A673 (cell line): ENCODE results near the gene GYS1. TPM values are rescaled to one million over a fixed set of nuclear protein-coding genes. Genes with fewer than 3 reads are reported as not detected.
A peak's percentile ranks its signal among the peaks of the same experiment; 100 is the strongest.
"Not testable (repeated sequence)": the region's sequence is repeated elsewhere in the genome, so short reads cannot be mapped to it uniquely, and the experiment has no call there.

Experiments used
- Bru-seq: library from RNA; stranded (reverse); fragments of 400-500 nt; gene quantifications from one replicate; lab custom pipeline; 2021; lab: Mats Ljungman, UMichigan
- BruChase-seq, 2 experiments: library from RNA; stranded (reverse); fragments of 400-500 nt; gene quantifications; one replicate each; lab custom pipeline; 2021; lab: Mats Ljungman, UMichigan
- BruUV-seq: library from RNA; stranded (reverse); fragments of 400-500 nt; replicated peaks from 2 replicates; lab custom pipeline; 2021; lab: Mats Ljungman, UMichigan
- CTCF ChIA-PET: fragments of 300-600 bp; sonication (Branson Sonifier 250); formaldehyde crosslinking; loops from one replicate; lab custom pipeline; 2022; ENCODE audit warnings: antibody characterized with exemption; lab: Charles Lee
- POLR2A ChIA-PET: fragments of 300-600 bp; sonication (Branson Sonifier 250); formaldehyde crosslinking; loops from one replicate; lab custom pipeline; 2022; ENCODE audit warnings: antibody characterized with exemption; ENCODE audit not compliant: low non-redundant PET; lab: Charles Lee
- DNase-seq: peaks from one replicate; pipeline ENCODE4 v3.0.0-alpha.2; 2015; ENCODE audit warnings: low spot score
- H3K27ac ChIP-seq: fragments of 200-600 bp; sonication (generic); 2 replicates; pipeline ENCODE4 v1.5.1; 2016; ENCODE audit warnings: mixed run types, low read depth, mild to moderate bottlenecking, mixed read lengths, antibody characterized with exemption, low read length; ENCODE audit not compliant: poor library complexity, severe bottlenecking
- H3K27me3 ChIP-seq: fragments of 200-600 bp; sonication (generic); replicated peaks from 2 replicates; pipeline ENCODE4 v1.6.1; 2017; ENCODE audit warnings: mixed run types, low read depth, mild to moderate bottlenecking, mixed read lengths, antibody characterized with exemption, low read length; ENCODE audit not compliant: insufficient read depth, poor library complexity
- H3K36me3 ChIP-seq: fragments of 200-600 bp; sonication (generic); 2 replicates; pipeline ENCODE4 v1.6.1; 2016; ENCODE audit warnings: mixed run types, mild to moderate bottlenecking, mixed read lengths, antibody characterized with exemption, low read length; ENCODE audit not compliant: insufficient read depth, poor library complexity, severe bottlenecking
- H3K4me1 ChIP-seq: fragments of 200-600 bp; sonication (generic); 2 replicates; pipeline ENCODE4 v1.6.1; 2017; ENCODE audit warnings: mixed run types, mild to moderate bottlenecking, mixed read lengths, antibody characterized with exemption, low read length; ENCODE audit not compliant: insufficient read depth, poor library complexity, severe bottlenecking
- H3K4me3 ChIP-seq: fragments of 200-600 bp; sonication (generic); 2 replicates; pipeline ENCODE4 v1.5.1; 2016; ENCODE audit warnings: low read depth, mixed run types, mild to moderate bottlenecking, mixed read lengths, low read length; ENCODE audit not compliant: poor library complexity, severe bottlenecking
- H3K9me3 ChIP-seq: fragments of 200-600 bp; sonication (generic); 2 replicates; pipeline ENCODE4 v1.6.1; 2016; ENCODE audit warnings: mixed run types, low read depth, mild to moderate bottlenecking, mixed read lengths, antibody characterized with exemption, low read length; ENCODE audit not compliant: poor library complexity, severe bottlenecking
- CTCF ChIP-seq: fragments of 300-800, 200-600 bp; sonication (generic); conservative IDR thresholded peaks from 2 replicates; pipeline ENCODE4 v1.5.1; 2017; ENCODE audit warnings: low read depth, mild to moderate bottlenecking, antibody characterized with exemption, low read length, moderate library complexity, mixed read lengths
- EZH2 ChIP-seq: fragments of 200-600 bp; sonication (generic); IDR thresholded peaks from 2 replicates; pipeline ENCODE4 v1.6.1; 2017; ENCODE audit warnings: borderline replicate concordance, low read depth, mild to moderate bottlenecking, mixed read lengths, antibody characterized with exemption, low read length; ENCODE audit not compliant: poor library complexity, severe bottlenecking
- intact Hi-C: fragments of 100-400 bp; cut with micrococcal nuclease; formaldehyde crosslinking; loops from one replicate; pipeline ENCODE4 v1.10.0; 2022; ENCODE audit not compliant: unreplicated experiment
- long read RNA-seq: library from polyadenylated mRNA; stranded (forward); transcript quantifications from one replicate; pipeline ENCODE4 v2.0.0, GENCODE V29; 2022
- total RNA-seq: library from RNA; stranded (reverse); gene quantifications from 2 replicates; pipeline ENCODE4 v1.2.3, GENCODE V29; 2021

GYS1 gene
- total RNA-seq (54.6 and 57.0 TPM in 2 replicates), Bru-seq, nascent RNA (percentile 64 among the genes with signal in this experiment), BruChase-seq, experiment 1, labeled RNA remaining after a 2-hour chase (percentile 78 among the genes with signal in this experiment), BruChase-seq, experiment 2, labeled RNA remaining after a 6-hour chase (percentile 90 among the genes with signal in this experiment)
- long read RNA-seq, transcript GYS1-202 (16 exons, 3,574 nt), result major isoform, 35 of 46 reads
- long read RNA-seq, partial matches to known transcripts, result 6 of 46 reads
- long read RNA-seq, other reads (novel, unspliced or antisense), result 5 of 46 reads

GRCh38 chr19:48993175-48994034 is at the start of gene GYS1, which contains the start of gene RUVBL2:
GYS1 (minus strand) TSS chr19:48993309; CDS start chr19:48993112, 197 bp downstream.
RUVBL2 (plus strand) TSS chr19:48993887; CDS start chr19:48993912, 25 bp downstream.
- Histone ChIP-seq H3K9me3 (no peaks in the 10 kb centered on the region), H3K4me1 (peaks cover 14% of the 10 kb centered on the region), H3K27ac (peak within 1 kb of the TSS; percentile 85), H3K4me3 (peak within 1 kb of the TSS; percentile 79), H3K27me3 (no peaks in the 10 kb centered on the region), H3K36me3 (peaks cover 11% of the 10 kb centered on the region)
- TF ChIP-seq EZH2 (no peak), CTCF (peak; percentile 98)
- ChIA-PET POLR2A (interaction anchor here (0.6 to 0.7 kb wide), 4 partner anchors 14 to 883 kb away, joined by 3 to 14 read pairs (median 6); no protein-coding TSS in a partner anchor), CTCF (interaction anchor here (0.5 to 2.1 kb wide), 17 partner anchors 10 to 727 kb away, joined by 3 to 14 read pairs (median 4); partner anchors contain the start of genes KDELR1 and NUCB1)
- BruUV-seq, result no TSS peak
- DNase-seq, result peak; percentile 100
- intact Hi-C loops, result loop anchor here (5.0 kb wide), 1 partner anchor 219 kb away; no protein-coding TSS in a partner anchor

- BruUV-seq, POLR2A ChIA-PET, H3K4me3 ChIP-seq, CTCF ChIA-PET, H3K9me3 ChIP-seq, H3K4me1 ChIP-seq, H3K27me3 ChIP-seq, intact Hi-C loops, H3K36me3 ChIP-seq, DNase-seq, H3K27ac ChIP-seq: not testable (repeated sequence)
Observed at GRCh38 chr19:49042666-49043065, 49.6 kb upstream of the GYS1 start.

GRCh38 chr19:49042177-49042576 is 49.1 kb upstream of the GYS1 start:
- Histone ChIP-seq H3K27me3 (no peaks in the 10 kb centered on the region), H3K4me3 (no peak overlapping the region), H3K9me3 (no peaks in the 10 kb centered on the region), H3K27ac (no peak overlapping the region), H3K36me3 (no peaks in the 10 kb centered on the region), H3K4me1 (no peaks in the 10 kb centered on the region)
- no peak for DNase-seq
- ChIA-PET CTCF (no interaction called here), POLR2A (no interaction called here)
- intact Hi-C loops, result no loop called here
- no peak for TF ChIP-seq EZH2
- no peak for TF ChIP-seq CTCF
- no TSS peak for BruUV-seq

- DNase-seq, BruUV-seq, H3K27me3 ChIP-seq, H3K27ac ChIP-seq, H3K4me3 ChIP-seq, H3K4me1 ChIP-seq, H3K36me3 ChIP-seq, H3K9me3 ChIP-seq, intact Hi-C loops: not testable (repeated sequence)
- ChIA-PET CTCF (interaction anchor here (0.7 kb wide), 1 partner anchor 43 kb away, joined by 3 read pairs; no protein-coding TSS in a partner anchor), POLR2A (interaction anchor here (0.6 kb wide), 1 partner anchor 14 kb away, joined by 4 read pairs; no protein-coding TSS in a partner anchor)
Observed at GRCh38 chr19:49039736-49040135, 46.6 kb upstream of the GYS1 start.

- H3K4me3 ChIP-seq, H3K4me1 ChIP-seq, H3K27ac ChIP-seq, intact Hi-C loops, DNase-seq, H3K27me3 ChIP-seq, H3K9me3 ChIP-seq, H3K36me3 ChIP-seq, POLR2A ChIA-PET, BruUV-seq, CTCF ChIA-PET: not testable (repeated sequence)
Observed at GRCh38 chr19:49038557-49039276, 45.6 kb upstream of the GYS1 start.
